Panc1 (cell line): ENCODE results near the gene PXMP2. TPM values are rescaled to one million over a fixed set of nuclear protein-coding genes. Genes with fewer than 3 reads are reported as not detected.

ENCODE experiments used
- ATAC-seq: fragments of 200-7000 bp; cut with Tn5 transposase; 2 replicates; pipeline ENCODE4 v1.9.1; 2020; ENCODE audit warnings: mild to moderate bottlenecking, moderate library complexity
- BruUV-seq: library from RNA; stranded (reverse); fragments of 400-500 nt; replicated peaks from 2 replicates; lab custom pipeline; 2021; lab: Mats Ljungman, UMichigan
- CTCF ChIA-PET: fragments of 300-600 bp; sonication (Branson Sonifier 250); formaldehyde crosslinking; loops from one replicate; lab custom pipeline; 2022; ENCODE audit warnings: antibody characterized with exemption; lab: Charles Lee
- POLR2A ChIA-PET: fragments of 300-600 bp; sonication (Branson Sonifier 250); formaldehyde crosslinking; loops from one replicate; lab custom pipeline; 2022; ENCODE audit warnings: antibody characterized with exemption; lab: Charles Lee
- DNase-seq: peaks from one replicate; pipeline ENCODE4 v3.0.0-alpha.2; 2010; ENCODE audit warnings: low read depth, low spot score
- H3K27ac ChIP-seq: 2 replicates; pipeline ENCODE4 v1.5.1; 2011; ENCODE audit warnings: mild to moderate bottlenecking, low read length, inconsistent platforms
- H3K27me3 ChIP-seq: fragments of 200-500 bp; sonication (Bioruptor generic); 2 replicates; pipeline ENCODE4 v1.6.0; 2014; ENCODE audit warnings: low read length, inconsistent platforms; ENCODE audit not compliant: control insufficient read depth, insufficient read depth
- H3K36me3 ChIP-seq: fragments of 200-500 bp; sonication (Bioruptor generic); 2 replicates; pipeline ENCODE4 v1.5.1; 2014; ENCODE audit warnings: inconsistent platforms, mild to moderate bottlenecking, low read length, moderate library complexity; ENCODE audit not compliant: control insufficient read depth, insufficient read depth
- H3K4me1 ChIP-seq: 2 replicates; pipeline ENCODE4 v1.5.1; 2011; ENCODE audit warnings: inconsistent platforms, mild to moderate bottlenecking, low read length, moderate library complexity; ENCODE audit not compliant: control insufficient read depth, insufficient read depth
- H3K4me3 ChIP-seq, 2 experiments: 2 replicates each; pipeline ENCODE4 v1.5.1; 2011 to 2012; ENCODE audit warnings: low read depth in 2 of 2, low read length in 2 of 2, mild to moderate bottlenecking in 2 of 2, inconsistent platforms in 1 of 2, moderate library complexity in 1 of 2
- H3K9me3 ChIP-seq: fragments of 200-500 bp; sonication (Bioruptor generic); 2 replicates; pipeline ENCODE4 v1.5.1; 2014; ENCODE audit warnings: low read depth, mild to moderate bottlenecking, inconsistent platforms, low read length, moderate library complexity; ENCODE audit not compliant: control insufficient read depth, insufficient read depth
- CTCF ChIP-seq: fragments of 450-650 bp; IDR thresholded peaks from 2 replicates; pipeline ENCODE4 v1.5.1; 2017; ENCODE audit warnings: mild to moderate bottlenecking
- POLR2AphosphoS5 ChIP-seq: IDR thresholded peaks from 2 replicates; pipeline ENCODE4 v1.6.1; 2012; ENCODE audit warnings: mild to moderate bottlenecking, low read depth, low read length, moderate library complexity
- REST ChIP-seq, 2 experiments: IDR thresholded peaks; 2 replicates each; pipeline ENCODE4 v1.6.1; 2011 to 2012; ENCODE audit warnings: low read depth in 2 of 2, control low read depth in 1 of 2, low read length in 1 of 2, mild to moderate bottlenecking in 1 of 2, moderate library complexity in 1 of 2; ENCODE audit not compliant: insufficient read depth in 1 of 2
- SIN3A ChIP-seq: IDR thresholded peaks from 2 replicates; pipeline ENCODE4 v1.6.1; 2012; ENCODE audit warnings: low read depth, mild to moderate bottlenecking, low read length, moderate library complexity, borderline replicate concordance; ENCODE audit not compliant: insufficient read depth
- TCF7L2 ChIP-seq: IDR thresholded peaks from 2 replicates; pipeline ENCODE4 v1.6.1; 2011; ENCODE audit warnings: mild to moderate bottlenecking, low read depth, low read length, inconsistent platforms
- in situ Hi-C: cut with HindIII; loops from 2 replicates; pipeline ENCODE4 v1.10.0; 2016; ENCODE audit warnings: low sequenced_read_pairs, low pct_unique_long_range_greater_than_20kb
- intact Hi-C: fragments of 100-400 bp; cut with micrococcal nuclease; formaldehyde crosslinking; loops from one replicate; pipeline ENCODE4 v1.10.0; 2022; ENCODE audit not compliant: unreplicated experiment
- total RNA-seq: library from RNA; stranded (reverse); gene quantifications from one replicate; pipeline ENCODE4 v1.2.1, GENCODE V29; 2021; ENCODE audit not compliant: unreplicated experiment

Gene PXMP2
- total RNA-seq, 1 experiment from 2014 or later: 21.3 TPM

- TF ChIP-seq REST (IDR thresholded peaks at IDR 0.05; ENCODE audit: insufficient read depth in 1 of 2, low read depth in 2 of 2, low read length in 1 of 2) (no peak), TCF7L2 (no peak), SIN3A (no peak), CTCF (no peak), POLR2AphosphoS5 (no peak)
- no TSS peak for BruUV-seq
- Histone ChIP-seq H3K36me3 (peaks cover 12% of the 10 kb centered on the region), H3K4me1 (peaks cover 5% of the 10 kb centered on the region), H3K4me3 (no peak overlapping the region), H3K27me3 (no peaks in the 10 kb centered on the region), H3K27ac (no peak overlapping the region), H3K9me3 (no peaks in the 10 kb centered on the region)
- CTCF ChIA-PET: no interaction called here
- ATAC-seq (no peak), DNase-seq (no peak)
- intact Hi-C loops: no loop called here
- in situ Hi-C loops: no loop called here
- POLR2A ChIA-PET: no interaction called here
These were observed 46.8 kb downstream of the PXMP2 start for GRCh38 chr12:132734206-132734605.

- Histone ChIP-seq H3K27me3 (no peaks in the 10 kb centered on the region), H3K36me3 (peaks cover 25% of the 10 kb centered on the region), H3K9me3 (no peaks in the 10 kb centered on the region), H3K27ac (no peak overlapping the region), H3K4me3 (no peak overlapping the region), H3K4me1 (no peaks in the 10 kb centered on the region)
- ATAC-seq (no peak), DNase-seq (no peak)
- no TSS peak for BruUV-seq
- intact Hi-C loops (no loop called here), in situ Hi-C loops (no loop called here)
- ChIA-PET CTCF (no interaction called here), POLR2A (no interaction called here)
- TF ChIP-seq CTCF (no peak), TCF7L2 (no peak), POLR2AphosphoS5 (no peak), SIN3A (no peak), REST (IDR thresholded peaks at IDR 0.05; ENCODE audit: insufficient read depth in 1 of 2, low read depth in 2 of 2, low read length in 1 of 2) (no peak)
These were observed 48.1 kb downstream of the PXMP2 start for GRCh38 chr12:132735496-132735895.
